NT2/D1 (cell line): ENCODE results near the gene NSUN5.
A peak's percentile ranks its signal among the peaks of the same experiment; 100 is the strongest.

Experiments
- DNase-seq: peaks from one replicate; pipeline ENCODE4 v3.0.0-alpha.2; 2011; ENCODE audit warnings: low read depth, low spot score
- H3K27me3 ChIP-seq: 2 replicates; pipeline ENCODE4 v1.6.0; 2011; ENCODE audit warnings: mild to moderate bottlenecking; ENCODE audit not compliant: insufficient read length, insufficient read depth
- H3K36me3 ChIP-seq: 2 replicates; pipeline ENCODE4 v1.6.1; 2011; ENCODE audit warnings: mild to moderate bottlenecking, low read length, mixed read lengths; ENCODE audit not compliant: insufficient read depth, insufficient read length
- H3K4me1 ChIP-seq: 2 replicates; pipeline ENCODE4 v1.5.1; 2011; ENCODE audit not compliant: insufficient read depth, insufficient read length
- H3K4me3 ChIP-seq: 2 replicates; pipeline ENCODE4 v1.5.1; 2011; ENCODE audit warnings: low read depth; ENCODE audit not compliant: insufficient read length
- H3K9ac ChIP-seq: 2 replicates; pipeline ENCODE4 v1.6.0; 2011; ENCODE audit warnings: low read depth; ENCODE audit not compliant: insufficient read length
- H3K9me3 ChIP-seq: 2 replicates; pipeline ENCODE4 v1.5.1; 2011; ENCODE audit warnings: mild to moderate bottlenecking, low read length; ENCODE audit not compliant: insufficient read depth
- SUZ12 ChIP-seq: IDR thresholded peaks from 2 replicates; pipeline ENCODE4 v1.6.1; 2011; ENCODE audit not compliant: insufficient read length, insufficient read depth; ENCODE audit errors: extremely low read depth
- YY1 ChIP-seq: IDR thresholded peaks from 2 replicates; pipeline ENCODE4 v1.6.1; 2011; ENCODE audit not compliant: insufficient read length, insufficient read depth
- ZNF274 ChIP-seq: IDR thresholded peaks from 2 replicates; pipeline ENCODE4 v1.6.1; 2011; ENCODE audit warnings: mild to moderate bottlenecking, low read depth, low read length

NSUN5 gene

GRCh38 chr7:73308665-73309214 lies at the start of gene NSUN5:
Gene NSUN5, minus strand, starts transcription at chr7:73308826. Its CDS starts 36 bp downstream, at chr7:73308790.
- DNase-seq = peak; percentile 72
- TF ChIP-seq SUZ12 (no peak), ZNF274 (no peak), YY1 (no peak)
- no peaks in the 10 kb centered on the region for H3K27me3 ChIP-seq
- peaks cover 27% of the 10 kb centered on the region for H3K36me3 ChIP-seq
- peaks cover 2% of the 10 kb centered on the region for H3K4me1 ChIP-seq
- no peaks in the 10 kb centered on the region for H3K9me3 ChIP-seq
- peak within 1 kb of the TSS; percentile 81 for H3K9ac ChIP-seq
- H3K4me3 ChIP-seq = peak within 1 kb of the TSS; percentile 87

GRCh38 chr7:73356159-73356558 lies 47.5 kb upstream of the NSUN5 start:
- DNase-seq = no peak
- no peak for TF ChIP-seq ZNF274
- TF ChIP-seq YY1 = no peak
- no peak for TF ChIP-seq SUZ12
- Histone ChIP-seq H3K36me3 (no peaks in the 10 kb centered on the region), H3K4me1 (peaks cover 18% of the 10 kb centered on the region), H3K27me3 (no peaks in the 10 kb centered on the region), H3K4me3 (no peak overlapping the region), H3K9ac (no peak overlapping the region), H3K9me3 (no peaks in the 10 kb centered on the region)

GRCh38 chr7:73354821-73355220 lies 46.2 kb upstream of the NSUN5 start:
- H3K27me3 ChIP-seq = no peaks in the 10 kb centered on the region
- TF ChIP-seq SUZ12 = no peak
- TF ChIP-seq ZNF274 = no peak
- H3K9me3 ChIP-seq = no peaks in the 10 kb centered on the region
- H3K4me1 ChIP-seq = peaks cover 16% of the 10 kb centered on the region
- H3K36me3 ChIP-seq = no peaks in the 10 kb centered on the region
- DNase-seq = no peak
- no peak overlapping the region for H3K4me3 ChIP-seq
- no peak overlapping the region for H3K9ac ChIP-seq

- Histone ChIP-seq H3K4me3 (no peak overlapping the region), H3K27me3 (no peaks in the 10 kb centered on the region), H3K36me3 (no peaks in the 10 kb centered on the region), H3K4me1 (peaks cover 15% of the 10 kb centered on the region), H3K9ac (no peak overlapping the region), H3K9me3 (no peaks in the 10 kb centered on the region)
- DNase-seq = no peak
- TF ChIP-seq SUZ12 = no peak
Observed at GRCh38 chr7:73354196-73354595, 45.6 kb upstream of the NSUN5 start.

GRCh38 chr7:73353243-73353642 lies 44.6 kb upstream of the NSUN5 start:
- peaks cover 15% of the 10 kb centered on the region for H3K4me1 ChIP-seq
- H3K9ac ChIP-seq = no peak overlapping the region
- no peaks in the 10 kb centered on the region for H3K36me3 ChIP-seq
- H3K9me3 ChIP-seq = no peaks in the 10 kb centered on the region
- no peak for TF ChIP-seq ZNF274
- H3K27me3 ChIP-seq = no peaks in the 10 kb centered on the region
- no peak overlapping the region for H3K4me3 ChIP-seq
- DNase-seq = peak; percentile 32

- TF ChIP-seq YY1 = no peak
- no peak for TF ChIP-seq SUZ12
- no peak for TF ChIP-seq ZNF274
- Histone ChIP-seq H3K4me3 (no peak overlapping the region), H3K9ac (no peak overlapping the region), H3K27me3 (no peaks in the 10 kb centered on the region), H3K36me3 (no peaks in the 10 kb centered on the region), H3K9me3 (no peaks in the 10 kb centered on the region), H3K4me1 (peaks cover 13% of the 10 kb centered on the region)
- no peak for DNase-seq
Observed at GRCh38 chr7:73352784-73353183, 44.2 kb upstream of the NSUN5 start.

GRCh38 chr7:73351447-73352167 lies 43.0 kb upstream of the NSUN5 start:
- TF ChIP-seq ZNF274 (no peak), YY1 (no peak), SUZ12 (no peak)
- Histone ChIP-seq H3K27me3 (no peaks in the 10 kb centered on the region), H3K36me3 (no peaks in the 10 kb centered on the region), H3K4me3 (no peak overlapping the region), H3K9me3 (no peaks in the 10 kb centered on the region), H3K4me1 (peaks cover 13% of the 10 kb centered on the region), H3K9ac (no peak overlapping the region)
- DNase-seq = no peak
